DND-41 (cell line): ENCODE results near the gene TRERF1.

Experiments
- ATAC-seq: fragments of 200-7000 bp; cut with Tn5 transposase; 3 replicates; pipeline ENCODE4 v1.9.1; 2021; ENCODE audit warnings: low read depth; ENCODE audit not compliant: insufficient read depth
- DNase-seq: peaks from one replicate; pipeline ENCODE4 v3.0.0-alpha.2; 2020
- H2AFZ ChIP-seq: 2 replicates; pipeline ENCODE4 v1.6.0; 2012; ENCODE audit warnings: low read depth, low read length
- H3K27ac ChIP-seq: 2 replicates; pipeline ENCODE4 v1.5.1; 2012; ENCODE audit warnings: low read length, inconsistent platforms
- H3K27me3 ChIP-seq: fragments of 200-600 bp; sonication (generic); 2 replicates; pipeline ENCODE4 v1.6.0; 2012; ENCODE audit warnings: low read length, mild to moderate bottlenecking, inconsistent platforms; ENCODE audit not compliant: insufficient read depth, poor library complexity
- H3K36me3 ChIP-seq: 2 replicates; pipeline ENCODE4 v1.5.1; 2012; ENCODE audit warnings: low read length, inconsistent platforms; ENCODE audit not compliant: insufficient read depth
- H3K4me1 ChIP-seq: 2 replicates; pipeline ENCODE4 v1.5.1; 2012; ENCODE audit warnings: mild to moderate bottlenecking, low read length; ENCODE audit not compliant: insufficient read depth
- H3K4me2 ChIP-seq: 2 replicates; pipeline ENCODE4 v1.6.0; 2012; ENCODE audit warnings: mild to moderate bottlenecking, moderate library complexity, low read length, inconsistent platforms; ENCODE audit not compliant: insufficient read depth
- H3K4me3 ChIP-seq, 2 experiments: fragments of 200-600 bp in 1 of 2; shearing (Covaris generic) in 1 of 2; 2 replicates each; pipeline ENCODE4 v1.5.1; 2012 to 2016; ENCODE audit warnings: inconsistent platforms in 2 of 2, low read length in 2 of 2, mild to moderate bottlenecking in 2 of 2, low read depth in 1 of 2, moderate library complexity in 1 of 2
- H3K79me2 ChIP-seq: 2 replicates; pipeline ENCODE4 v1.6.0; 2012; ENCODE audit warnings: low read length, inconsistent platforms; ENCODE audit not compliant: insufficient read depth
- H3K9ac ChIP-seq: 2 replicates; pipeline ENCODE4 v1.6.0; 2012; ENCODE audit warnings: low read depth, mild to moderate bottlenecking, inconsistent platforms, low read length, moderate library complexity
- H3K9me3 ChIP-seq: 2 replicates; pipeline ENCODE4 v1.5.1; 2012; ENCODE audit warnings: low read length, moderate library complexity, mild to moderate bottlenecking, inconsistent platforms; ENCODE audit not compliant: insufficient read depth, severe bottlenecking
- H4K20me1 ChIP-seq: 2 replicates; pipeline ENCODE4 v1.6.0; 2012; ENCODE audit warnings: low read length; ENCODE audit not compliant: insufficient read depth
- CTCF ChIP-seq: IDR thresholded peaks from 2 replicates; pipeline ENCODE4 v1.5.1; 2012; ENCODE audit warnings: borderline replicate concordance, low read length, moderate library complexity, mild to moderate bottlenecking; ENCODE audit not compliant: poor library complexity, severe bottlenecking; ENCODE audit errors: extremely low read depth
- EZH2 ChIP-seq: IDR thresholded peaks from 3 replicates; pipeline ENCODE4 v1.6.1; 2012; ENCODE audit warnings: borderline replicate concordance, low read depth, mild to moderate bottlenecking, moderate library complexity, low read length, inconsistent platforms; ENCODE audit not compliant: severe bottlenecking

The TRERF1 gene

GRCh38 chr6:42336431-42336830 lies 115.3 kb downstream of the TRERF1 start:
- DNase-seq (no peak), ATAC-seq (no peak)
- H3K27ac ChIP-seq: no peak overlapping the region
- no peaks in the 10 kb centered on the region for H3K27me3 ChIP-seq
- no peak overlapping the region for H3K4me2 ChIP-seq
- H4K20me1 ChIP-seq: peaks cover 11% of the 10 kb centered on the region; the same call in 1 of the 2 replicates
- H3K9me3 ChIP-seq: no peaks in the 10 kb centered on the region
- no peak overlapping the region for H2AFZ ChIP-seq
- H3K4me3 ChIP-seq: no peak overlapping the region
- no peaks in the 10 kb centered on the region for H3K4me1 ChIP-seq
- no peaks in the 10 kb centered on the region for H3K36me3 ChIP-seq
- H3K79me2 ChIP-seq: no peaks in the 10 kb centered on the region
- no peak for TF ChIP-seq CTCF
- no peak for TF ChIP-seq EZH2
- no peak overlapping the region for H3K9ac ChIP-seq

GRCh38 chr6:42335896-42336295 lies 115.8 kb downstream of the TRERF1 start:
- H3K9ac ChIP-seq: no peak overlapping the region
- no peaks in the 10 kb centered on the region for H3K27me3 ChIP-seq
- H3K27ac ChIP-seq: no peak overlapping the region
- DNase-seq (no peak), ATAC-seq (no peak)
- H3K9me3 ChIP-seq: no peaks in the 10 kb centered on the region
- H2AFZ ChIP-seq: no peak overlapping the region
- H3K36me3 ChIP-seq: no peaks in the 10 kb centered on the region
- H3K4me3 ChIP-seq: no peak overlapping the region
- H3K4me2 ChIP-seq: no peak overlapping the region
- H3K79me2 ChIP-seq: no peaks in the 10 kb centered on the region
- H4K20me1 ChIP-seq: peaks cover 11% of the 10 kb centered on the region; the same call in 1 of the 2 replicates
- no peak for TF ChIP-seq CTCF
- no peak for TF ChIP-seq EZH2
- no peaks in the 10 kb centered on the region for H3K4me1 ChIP-seq

GRCh38 chr6:42334870-42335269 lies 116.9 kb downstream of the TRERF1 start:
- DNase-seq (no peak), ATAC-seq (no peak)
- Histone ChIP-seq H3K79me2 (no peaks in the 10 kb centered on the region), H3K27me3 (no peaks in the 10 kb centered on the region), H2AFZ (no peak overlapping the region), H3K27ac (no peak overlapping the region), H3K4me1 (no peaks in the 10 kb centered on the region), H3K4me3 (no peak overlapping the region), H3K4me2 (no peak overlapping the region), H3K36me3 (no peaks in the 10 kb centered on the region), H4K20me1 (peaks cover 11% of the 10 kb centered on the region; the same call in 1 of the 2 replicates), H3K9me3 (no peaks in the 10 kb centered on the region), H3K9ac (no peak overlapping the region)
- TF ChIP-seq EZH2 (no peak), CTCF (no peak)

- DNase-seq (no peak), ATAC-seq (no peak)
- no peak overlapping the region for H3K27ac ChIP-seq
- no peak overlapping the region for H2AFZ ChIP-seq
- H3K4me1 ChIP-seq: no peaks in the 10 kb centered on the region
- H3K9ac ChIP-seq: no peak overlapping the region
- H4K20me1 ChIP-seq: peaks cover 17% of the 10 kb centered on the region
- no peaks in the 10 kb centered on the region for H3K9me3 ChIP-seq
- no peak overlapping the region for H3K4me2 ChIP-seq
- no peaks in the 10 kb centered on the region for H3K79me2 ChIP-seq
- no peak overlapping the region for H3K4me3 ChIP-seq
- H3K27me3 ChIP-seq: no peaks in the 10 kb centered on the region
- no peaks in the 10 kb centered on the region for H3K36me3 ChIP-seq
- TF ChIP-seq EZH2: no peak
- TF ChIP-seq CTCF: no peak
Observed at GRCh38 chr6:42333612-42334011, 118.1 kb downstream of the TRERF1 start.
